ENCODE data around the gene SERF1B.
"Not testable (repeated sequence)": the region's sequence is repeated elsewhere in the genome, so short reads cannot be mapped to it uniquely, and the experiment has no call there.

- not testable (repeated sequence) for TF ChIP-seq CTCF (IDR thresholded peaks at IDR 0.05); POLR2A (IDR thresholded peaks at IDR 0.05; ENCODE audit: low read depth); POLR2AphosphoS5 (IDR thresholded peaks at IDR 0.05); EP300 (IDR thresholded peaks at IDR 0.05)
These were observed at the start of gene SERF1B for GRCh38 chr5:70025106-70025844.
